HUES6 (cell line): ENCODE data around the gene ESRRA.
A peak's percentile ranks its signal among the peaks of the same experiment; 100 is the strongest.
"Not testable (repeated sequence)": the region's sequence is repeated elsewhere in the genome, so short reads cannot be mapped to it uniquely, and the experiment has no call there.

Source experiments
- H3K27ac ChIP-seq: 2 replicates; pipeline ENCODE4 v1.7.0; 2013; ENCODE audit warnings: low read depth, mild to moderate bottlenecking, low read length, inconsistent platforms
- H3K27me3 ChIP-seq: 2 replicates; pipeline ENCODE4 v1.6.1; 2013; ENCODE audit warnings: low read length; ENCODE audit not compliant: control insufficient read depth, insufficient read depth
- H3K36me3 ChIP-seq: 2 replicates; pipeline ENCODE4 v1.6.1; 2013; ENCODE audit warnings: low read length; ENCODE audit not compliant: control insufficient read depth, insufficient read depth
- H3K4me1 ChIP-seq: 2 replicates; pipeline ENCODE4 v1.6.1; 2013; ENCODE audit warnings: low read length; ENCODE audit not compliant: control insufficient read depth, insufficient read depth
- H3K4me3 ChIP-seq: 2 replicates; pipeline ENCODE4 v1.5.1; 2013; ENCODE audit warnings: low read depth, low read length
- H3K9ac ChIP-seq: one replicate; pipeline ENCODE4 v1.6.1; 2013; ENCODE audit warnings: mild to moderate bottlenecking, low read length
- H3K9me3 ChIP-seq: 2 replicates; pipeline ENCODE4 v1.6.1; 2013; ENCODE audit warnings: low read depth, low read length; ENCODE audit not compliant: control insufficient read depth, insufficient read depth

Gene ESRRA

GRCh38 chr11:64305691-64306562, 603 bp downstream of the ESRRA start:
- Histone ChIP-seq H3K9ac (peak overlapping the region; percentile 82), H3K4me1 (peaks cover 13% of the 10 kb centered on the region), H3K27me3 (peaks cover 8% of the 10 kb centered on the region), H3K36me3 (peaks cover 6% of the 10 kb centered on the region; the same call in 1 of the 2 replicates), H3K9me3 (no peaks in the 10 kb centered on the region), H3K27ac (peak overlapping the region; percentile 57; the same call in 1 of the 2 replicates), H3K4me3 (peak overlapping the region; percentile 97)

- Histone ChIP-seq H3K36me3 (peaks cover 8% of the 10 kb centered on the region; the same call in 1 of the 2 replicates), H3K9me3 (no peaks in the 10 kb centered on the region), H3K4me1 (peaks cover 13% of the 10 kb centered on the region), H3K27me3 (peaks cover 5% of the 10 kb centered on the region), H3K4me3 (peak overlapping the region; percentile 97), H3K9ac (peak overlapping the region; percentile 82), H3K27ac (peak overlapping the region; percentile 57; the same call in 1 of the 2 replicates)
Observed at GRCh38 chr11:64306563-64306875, 1.2 kb downstream of the ESRRA start.

DNA sequence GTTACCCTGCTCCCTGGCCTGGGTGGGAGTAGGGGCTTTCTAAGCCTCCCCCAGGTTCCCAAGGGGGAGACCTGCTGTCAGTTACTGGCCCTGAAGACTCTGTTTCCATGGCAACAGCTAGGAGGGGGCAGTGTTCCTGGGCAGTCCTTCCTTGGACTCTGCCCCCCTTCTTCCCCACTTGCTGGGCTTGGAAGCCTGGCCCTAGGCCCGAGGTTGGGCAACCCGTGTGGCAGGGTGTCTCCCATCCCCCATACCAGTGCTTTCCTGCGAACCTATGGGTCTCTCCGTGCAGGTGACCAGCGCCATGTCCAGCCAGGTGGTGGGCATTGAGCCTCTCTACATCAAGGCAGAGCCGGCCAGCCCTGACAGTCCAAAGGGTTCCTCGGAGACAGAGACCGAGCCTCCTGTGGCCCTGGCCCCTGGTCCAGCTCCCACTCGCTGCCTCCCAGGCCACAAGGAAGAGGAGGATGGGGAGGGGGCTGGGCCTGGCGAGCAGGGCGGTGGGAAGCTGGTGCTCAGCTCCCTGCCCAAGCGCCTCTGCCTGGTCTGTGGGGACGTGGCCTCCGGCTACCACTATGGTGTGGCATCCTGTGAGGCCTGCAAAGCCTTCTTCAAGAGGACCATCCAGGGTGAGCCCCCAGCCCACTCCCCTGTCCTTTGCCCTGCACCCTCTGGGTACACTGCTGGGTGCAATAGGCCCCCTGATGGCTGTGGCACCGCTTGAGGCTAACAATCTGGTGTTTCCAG, 1.7 kb downstream of the ESRRA start:
- Histone ChIP-seq H3K36me3 (peaks cover 8% of the 10 kb centered on the region; the same call in 1 of the 2 replicates), H3K9ac (peak overlapping the region; percentile 82), H3K27me3 (no peaks in the 10 kb centered on the region), H3K4me3 (peak overlapping the region; percentile 97), H3K4me1 (peaks cover 13% of the 10 kb centered on the region), H3K9me3 (no peaks in the 10 kb centered on the region), H3K27ac (0 out of 2 replicates have a peak overlapping the region, but pooled peaks have one; percentile 57)

GRCh38 chr11:64307795-64308194, 2.5 kb downstream of the ESRRA start:
- not testable (repeated sequence) for H3K27ac ChIP-seq, H3K27me3 ChIP-seq, H3K4me3 ChIP-seq, H3K9me3 ChIP-seq, H3K9ac ChIP-seq
- Histone ChIP-seq H3K36me3 (peaks cover 12% of the 10 kb centered on the region), H3K4me1 (peaks cover 13% of the 10 kb centered on the region)

DNA sequence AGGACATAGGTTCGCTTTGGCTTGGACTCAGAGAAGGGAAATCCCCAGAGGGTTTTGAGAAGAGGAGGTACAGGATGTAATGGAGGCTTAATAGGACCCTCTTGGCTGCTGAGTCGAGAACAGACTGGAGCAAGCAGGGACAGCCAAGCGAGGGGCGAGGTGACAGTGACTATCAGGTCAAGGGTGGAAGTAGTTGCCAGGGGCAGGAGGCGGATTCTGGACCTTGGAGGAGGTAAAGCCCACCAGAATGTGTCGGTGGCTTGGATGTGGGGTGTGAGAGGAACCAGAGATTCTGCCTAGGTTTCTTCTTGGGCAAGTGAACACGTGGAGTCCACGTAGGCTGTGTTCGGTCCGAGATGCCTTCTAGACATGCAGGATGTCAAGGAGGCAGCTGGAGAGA, 7.6 kb downstream of the ESRRA start:
- H3K9ac ChIP-seq, result no peak overlapping the region
- H3K4me3 ChIP-seq, result no peak overlapping the region
- H3K36me3 ChIP-seq, result peaks cover 36% of the 10 kb centered on the region
- no peaks in the 10 kb centered on the region for H3K4me1 ChIP-seq
- H3K27ac ChIP-seq, result no peak overlapping the region
- H3K9me3 ChIP-seq, result no peaks in the 10 kb centered on the region
- H3K27me3 ChIP-seq, result no peaks in the 10 kb centered on the region

DNA sequence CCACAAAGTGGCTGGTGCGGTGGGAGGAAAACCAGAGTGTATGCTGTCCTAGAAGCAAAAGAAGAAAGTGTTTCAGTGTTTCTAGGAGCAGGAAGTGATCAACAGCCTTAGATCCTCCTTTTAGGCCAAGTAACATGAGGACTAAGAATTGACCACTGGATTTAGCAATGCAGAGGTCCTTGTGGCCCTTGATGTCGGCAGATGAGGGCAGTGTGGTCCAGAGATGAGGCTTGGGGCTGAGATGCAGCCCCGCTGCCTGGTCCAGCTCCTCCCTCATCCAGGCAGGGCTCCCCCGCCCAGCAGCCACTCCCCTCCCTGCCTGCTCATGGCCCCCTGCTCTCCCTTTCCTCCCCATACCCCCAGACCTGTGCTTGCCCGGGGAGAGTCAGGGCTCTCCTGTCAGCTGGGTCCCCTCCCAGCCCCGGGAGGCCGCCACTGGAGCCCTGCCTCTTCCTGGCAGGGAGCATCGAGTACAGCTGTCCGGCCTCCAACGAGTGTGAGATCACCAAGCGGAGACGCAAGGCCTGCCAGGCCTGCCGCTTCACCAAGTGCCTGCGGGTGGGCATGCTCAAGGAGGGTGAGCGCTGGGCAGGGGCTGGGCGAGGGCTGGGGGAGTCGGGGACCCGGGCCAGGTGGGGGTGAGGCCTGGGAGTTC, 8.3 kb downstream of the ESRRA start:
- H3K27ac ChIP-seq, result no peak overlapping the region

DNA sequence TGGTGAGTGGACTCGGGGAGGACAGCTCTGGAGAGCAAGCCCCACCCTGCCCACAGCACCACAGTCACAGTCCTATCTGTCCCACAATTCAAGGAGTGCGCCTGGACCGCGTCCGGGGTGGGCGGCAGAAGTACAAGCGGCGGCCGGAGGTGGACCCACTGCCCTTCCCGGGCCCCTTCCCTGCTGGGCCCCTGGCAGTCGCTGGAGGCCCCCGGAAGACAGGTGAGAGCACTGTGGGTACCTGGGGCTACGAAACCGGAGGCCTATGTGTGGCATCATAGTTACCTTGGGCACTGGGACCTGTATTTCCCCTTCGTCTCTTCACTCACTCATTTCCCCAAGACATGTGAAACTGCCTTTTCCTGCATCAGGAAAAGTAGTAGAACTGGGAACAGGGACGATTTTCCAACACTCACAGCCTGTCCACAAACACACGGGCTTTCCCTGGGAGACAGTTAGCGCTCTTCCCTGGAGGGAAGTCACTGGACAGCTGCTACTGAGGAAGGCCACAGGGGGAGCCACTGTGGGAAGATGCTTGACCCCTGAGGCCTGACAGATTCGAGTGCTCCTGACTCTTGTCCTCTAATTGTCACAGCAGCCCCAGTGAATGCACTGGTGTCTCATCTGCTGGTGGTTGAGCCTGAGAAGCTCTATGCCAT, 9.0 kb downstream of the ESRRA start:
- no peak overlapping the region for H3K27ac ChIP-seq

More for the DNA sequence above, 8.3 kb downstream of the ESRRA start:
- no peaks in the 10 kb centered on the region for H3K9me3 ChIP-seq
- H3K36me3 ChIP-seq, result peaks cover 35% of the 10 kb centered on the region
- H3K9ac ChIP-seq, result no peak overlapping the region
- H3K27me3 ChIP-seq, result no peaks in the 10 kb centered on the region
- no peak overlapping the region for H3K4me3 ChIP-seq
- H3K4me1 ChIP-seq, result no peaks in the 10 kb centered on the region

DNA sequence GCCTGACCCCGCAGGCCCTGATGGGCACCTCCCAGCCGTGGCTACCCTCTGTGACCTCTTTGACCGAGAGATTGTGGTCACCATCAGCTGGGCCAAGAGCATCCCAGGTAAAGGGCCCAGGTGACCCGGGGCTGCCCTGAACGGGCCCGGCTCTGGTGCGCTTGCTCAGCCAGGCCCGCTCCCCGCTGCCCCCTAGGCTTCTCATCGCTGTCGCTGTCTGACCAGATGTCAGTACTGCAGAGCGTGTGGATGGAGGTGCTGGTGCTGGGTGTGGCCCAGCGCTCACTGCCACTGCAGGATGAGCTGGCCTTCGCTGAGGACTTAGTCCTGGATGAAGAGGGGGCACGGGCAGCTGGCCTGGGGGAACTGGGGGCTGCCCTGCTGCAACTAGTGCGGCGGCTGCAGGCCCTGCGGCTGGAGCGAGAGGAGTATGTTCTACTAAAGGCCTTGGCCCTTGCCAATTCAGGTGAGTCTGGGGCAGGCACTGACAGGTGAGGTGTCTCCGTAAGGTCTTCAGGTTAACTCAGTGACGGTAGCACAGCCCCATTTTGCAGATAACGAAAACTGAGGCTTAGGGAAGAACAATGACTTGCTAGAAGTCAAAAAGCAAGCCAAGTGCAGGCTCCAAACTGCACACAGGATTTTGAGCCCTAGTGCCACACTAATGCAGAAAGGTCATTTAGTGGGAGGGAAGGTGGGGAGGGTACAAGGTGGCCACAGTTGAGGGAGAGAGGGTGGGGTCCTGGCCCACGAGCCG, 9.7 kb downstream of the ESRRA start:
- H3K36me3 ChIP-seq, result peaks cover 40% of the 10 kb centered on the region
- H3K27me3 ChIP-seq, result no peaks in the 10 kb centered on the region
- no peak overlapping the region for H3K27ac ChIP-seq
- H3K4me1 ChIP-seq, result peaks cover 9% of the 10 kb centered on the region
- no peak overlapping the region for H3K9ac ChIP-seq
- H3K9me3 ChIP-seq, result no peaks in the 10 kb centered on the region
- no peak overlapping the region for H3K4me3 ChIP-seq

More for the DNA sequence above, 9.0 kb downstream of the ESRRA start:
- H3K27me3 ChIP-seq, result no peaks in the 10 kb centered on the region
- no peak overlapping the region for H3K9ac ChIP-seq
- peaks cover 35% of the 10 kb centered on the region for H3K36me3 ChIP-seq
- peaks cover 5% of the 10 kb centered on the region for H3K4me1 ChIP-seq
- H3K4me3 ChIP-seq, result no peak overlapping the region
- H3K9me3 ChIP-seq, result no peaks in the 10 kb centered on the region

DNA sequence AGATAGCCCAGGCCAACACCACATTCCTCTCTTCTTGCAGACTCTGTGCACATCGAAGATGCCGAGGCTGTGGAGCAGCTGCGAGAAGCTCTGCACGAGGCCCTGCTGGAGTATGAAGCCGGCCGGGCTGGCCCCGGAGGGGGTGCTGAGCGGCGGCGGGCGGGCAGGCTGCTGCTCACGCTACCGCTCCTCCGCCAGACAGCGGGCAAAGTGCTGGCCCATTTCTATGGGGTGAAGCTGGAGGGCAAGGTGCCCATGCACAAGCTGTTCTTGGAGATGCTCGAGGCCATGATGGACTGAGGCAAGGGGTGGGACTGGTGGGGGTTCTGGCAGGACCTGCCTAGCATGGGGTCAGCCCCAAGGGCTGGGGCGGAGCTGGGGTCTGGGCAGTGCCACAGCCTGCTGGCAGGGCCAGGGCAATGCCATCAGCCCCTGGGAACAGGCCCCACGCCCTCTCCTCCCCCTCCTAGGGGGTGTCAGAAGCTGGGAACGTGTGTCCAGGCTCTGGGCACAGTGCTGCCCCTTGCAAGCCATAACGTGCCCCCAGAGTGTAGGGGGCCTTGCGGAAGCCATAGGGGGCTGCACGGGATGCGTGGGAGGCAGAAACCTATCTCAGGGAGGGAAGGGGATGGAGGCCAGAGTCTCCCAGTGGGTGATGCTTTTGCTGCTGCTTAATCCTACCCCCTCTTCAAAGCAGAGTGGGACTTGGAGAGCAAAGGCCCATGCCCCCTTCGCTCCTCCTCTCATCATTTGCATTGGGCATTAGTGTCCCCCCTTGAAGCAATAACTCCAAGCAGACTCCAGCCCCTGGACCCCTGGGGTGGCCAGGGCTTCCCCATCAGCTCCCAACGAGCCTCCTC, 10.6 kb downstream of the ESRRA start:
- H3K9ac ChIP-seq, H3K9me3 ChIP-seq, H3K4me1 ChIP-seq, H3K27me3 ChIP-seq, H3K27ac ChIP-seq: not testable (repeated sequence)
- Histone ChIP-seq H3K36me3 (peaks cover 47% of the 10 kb centered on the region), H3K4me3 (peak overlapping the region; percentile 86; the same call in 1 of the 2 replicates)
